Omental fat pad (tissue), 4 donors: Measurements from ENCODE around the gene WDR18. TPM values are rescaled to one million over a fixed set of nuclear protein-coding genes. Genes with fewer than 3 reads are reported as not detected.

Experiments used
- ATAC-seq: fragments of 150-250 bp; one replicate; pipeline ENCODE4 v1.9.1; 2016; ENCODE audit warnings: mild to moderate bottlenecking, moderate library complexity; ENCODE audit not compliant: low FRiP score
- DNase-seq: peaks from one replicate; pipeline ENCODE4 v3.0.0-alpha.2; 2019; ENCODE audit warnings: low spot score
- CTCF ChIP-seq, 3 donors: fragments of 450-650 bp; IDR thresholded peaks; one replicate each; pipeline ENCODE4 v1.5.1; 2016 to 2017; ENCODE audit warnings: antibody characterized with exemption in 3 of 3, mild to moderate bottlenecking in 3 of 3, moderate library complexity in 2 of 3
- total RNA-seq, 4 donors: library from RNA; depleted of rRNA; stranded (reverse); fragments of >200 nt; gene quantifications; one replicate each; pipeline ENCODE4 v1.1.0, GENCODE V29; 2016

The WDR18 gene
- total RNA-seq, 4 donors from 2014 or later = 22.8 to 69.4 (median 37.5) TPM

- ATAC-seq = peak; percentile 57
- no peak for DNase-seq
- TF ChIP-seq CTCF (IDR thresholded peaks at IDR 0.05) = no peak
Observed at GRCh38 chr19:1009041-1009980, 25.2 kb downstream of the WDR18 start.

- no peak for TF ChIP-seq CTCF (IDR thresholded peaks at IDR 0.05)
- DNase-seq = no peak
- ATAC-seq = no peak
Observed at GRCh38 chr19:1009981-1010538, 25.9 kb downstream of the WDR18 start.

GRCh38 chr19:1010586-1011510, 26.7 kb downstream of the WDR18 start:
- ATAC-seq (no peak), DNase-seq (no peak)
- TF ChIP-seq CTCF (IDR thresholded peaks at IDR 0.05) = no peak

GRCh38 chr19:1011831-1012333, 27.7 kb downstream of the WDR18 start:
- no peak for TF ChIP-seq CTCF (IDR thresholded peaks at IDR 0.05)
- DNase-seq = no peak
- ATAC-seq = no peak

GRCh38 chr19:1012334-1012733, 28.2 kb downstream of the WDR18 start:
- no peak for TF ChIP-seq CTCF (IDR thresholded peaks at IDR 0.05)
- DNase-seq = no peak
- no peak for ATAC-seq

- ATAC-seq (no peak), DNase-seq (no peak)
- TF ChIP-seq CTCF (IDR thresholded peaks at IDR 0.05) = no peak
Observed at GRCh38 chr19:1013218-1013617, 29.1 kb downstream of the WDR18 start.
